GM23338 (cell line): ENCODE results near the gene MAOB.
A peak's percentile ranks its signal among the peaks of the same experiment; 100 is the strongest.

Source experiments
- CREB1 ChIP-seq: fragments of 250-450 bp; sonication (Bioruptor Pico); IDR thresholded peaks from 2 replicates; pipeline ENCODE4 v1.5.0; 2020; ENCODE audit warnings: low read depth, mild to moderate bottlenecking, moderate library complexity
- CTCF ChIP-seq, 2 experiments: fragments of 200-600 bp in 1 of 2; sonication (generic) in 1 of 2; conservative IDR thresholded peaks; 2 replicates each; pipeline versions ENCODE4 v1.5.1 to v1.6.1; 2016 to 2017; ENCODE audit warnings: antibody characterized with exemption in 2 of 2, low read depth in 2 of 2, mild to moderate bottlenecking in 2 of 2, moderate library complexity in 1 of 2
- EZH2 ChIP-seq: fragments of 200-600 bp; sonication (generic); IDR thresholded peaks from one replicate; pipeline ENCODE4 v1.8.0; 2017; ENCODE audit warnings: antibody characterized with exemption, mild to moderate bottlenecking, low read depth; ENCODE audit not compliant: unreplicated experiment
- EZH2phosphoT487 ChIP-seq: fragments of 200-600 bp; sonication (generic); IDR thresholded peaks from one replicate; pipeline ENCODE4 v1.8.1; 2018; ENCODE audit warnings: antibody characterized with exemption; ENCODE audit not compliant: unreplicated experiment
- REST ChIP-seq: IDR thresholded peaks from one replicate; pipeline ENCODE4 v1.6.1; 2018; ENCODE audit warnings: antibody characterized with exemption; ENCODE audit not compliant: unreplicated experiment
- TF ChIP-seq, protein P1 (sequence below): IDR thresholded peaks from 2 replicates; pipeline ENCODE4 v1.6.1; 2016; ENCODE audit warnings: antibody characterized with exemption

DNA sequence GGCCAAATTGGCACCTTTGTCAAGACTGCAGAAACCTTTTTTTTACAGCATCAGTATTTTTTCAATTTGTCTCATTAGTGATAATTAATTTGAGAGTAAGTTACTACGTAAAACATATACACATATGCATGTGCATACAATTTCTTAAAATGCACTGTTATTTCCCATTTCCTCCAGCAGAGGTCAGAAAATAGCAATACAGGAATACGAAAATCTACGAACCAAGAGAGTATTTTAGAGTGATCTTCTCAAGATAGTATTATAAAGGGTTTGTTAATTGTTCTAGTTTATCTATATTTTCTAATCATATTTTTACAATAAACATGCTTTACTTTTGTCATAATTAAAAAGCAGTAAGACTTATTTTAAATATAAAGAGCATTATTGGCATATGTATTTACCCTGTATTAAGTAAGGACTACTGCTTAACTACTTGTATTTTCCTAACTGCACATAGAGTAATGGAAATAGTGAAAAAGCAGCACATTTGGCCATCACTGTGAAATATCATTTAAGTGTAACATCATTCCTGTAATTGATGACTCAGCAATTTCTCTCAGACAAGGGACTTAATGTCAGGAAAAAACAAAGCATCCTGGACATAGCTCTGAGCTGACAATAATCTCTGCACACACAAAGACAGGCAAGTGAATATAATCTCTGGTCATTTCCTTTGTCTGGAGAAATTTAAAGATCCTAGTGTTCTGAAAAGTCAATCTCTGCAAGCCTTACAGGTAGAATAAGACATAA, 45.6 kb downstream of the MAOB start:
- no peak for TF ChIP-seq EZH2
- peak in 1 of 2 experiments; percentile 57; a peak in 3 of 4 replicates for TF ChIP-seq CTCF (conservative IDR thresholded peaks at IDR 0.05; ENCODE audit: low read depth in 2 of 2)
- no peak for TF ChIP-seq REST
- no peak for TF ChIP-seq CREB1
- TF ChIP-seq EZH2phosphoT487: no peak
- TF ChIP-seq, protein P1, sequence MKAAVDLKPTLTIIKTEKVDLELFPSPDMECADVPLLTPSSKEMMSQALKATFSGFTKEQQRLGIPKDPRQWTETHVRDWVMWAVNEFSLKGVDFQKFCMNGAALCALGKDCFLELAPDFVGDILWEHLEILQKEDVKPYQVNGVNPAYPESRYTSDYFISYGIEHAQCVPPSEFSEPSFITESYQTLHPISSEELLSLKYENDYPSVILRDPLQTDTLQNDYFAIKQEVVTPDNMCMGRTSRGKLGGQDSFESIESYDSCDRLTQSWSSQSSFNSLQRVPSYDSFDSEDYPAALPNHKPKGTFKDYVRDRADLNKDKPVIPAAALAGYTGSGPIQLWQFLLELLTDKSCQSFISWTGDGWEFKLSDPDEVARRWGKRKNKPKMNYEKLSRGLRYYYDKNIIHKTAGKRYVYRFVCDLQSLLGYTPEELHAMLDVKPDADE: no peak
